Subcutaneous abdominal adipose tissue (tissue), 5 donors: ENCODE results near the gene GSN.

Experiments used
- H3K27ac ChIP-seq: one replicate; pipeline ENCODE4 v1.7.0; 2013; ENCODE audit warnings: low read depth, mild to moderate bottlenecking, inconsistent platforms, low read length, moderate library complexity
- H3K27me3 ChIP-seq, 5 donors: one replicate each; pipeline ENCODE4 v1.7.0; 2013; ENCODE audit warnings: low read length in 5 of 5, inconsistent platforms in 1 of 5; ENCODE audit not compliant: control insufficient read depth in 5 of 5, insufficient read depth in 4 of 5
- H3K36me3 ChIP-seq, 5 donors: one replicate each; pipeline ENCODE4 v1.7.0; 2013; ENCODE audit warnings: low read length in 5 of 5; ENCODE audit not compliant: control insufficient read depth in 5 of 5, insufficient read depth in 5 of 5
- H3K4me1 ChIP-seq, 5 donors: one replicate each; pipeline ENCODE4 v1.7.0; 2013; ENCODE audit warnings: low read length in 5 of 5, mild to moderate bottlenecking in 3 of 5, moderate library complexity in 1 of 5; ENCODE audit not compliant: control insufficient read depth in 5 of 5, insufficient read depth in 5 of 5
- H3K4me3 ChIP-seq, 5 donors: one replicate each; pipeline ENCODE4 v1.7.0; 2013; ENCODE audit warnings: low read length in 5 of 5, low read depth in 1 of 5
- H3K9ac ChIP-seq, 5 donors: one replicate each; pipeline ENCODE4 v1.7.0; 2013; ENCODE audit warnings: low read length in 5 of 5, mild to moderate bottlenecking in 4 of 5, moderate library complexity in 3 of 5
- H3K9me3 ChIP-seq, 5 donors: one replicate each; pipeline ENCODE4 v1.7.0; 2013; ENCODE audit warnings: low read length in 5 of 5; ENCODE audit not compliant: control insufficient read depth in 5 of 5
- donor health status: healthy.
- donor health status: healthy.
- donor health status: healthy.
- donor health status: healthy.
- donor health status: healthy.

The GSN gene

DNA sequence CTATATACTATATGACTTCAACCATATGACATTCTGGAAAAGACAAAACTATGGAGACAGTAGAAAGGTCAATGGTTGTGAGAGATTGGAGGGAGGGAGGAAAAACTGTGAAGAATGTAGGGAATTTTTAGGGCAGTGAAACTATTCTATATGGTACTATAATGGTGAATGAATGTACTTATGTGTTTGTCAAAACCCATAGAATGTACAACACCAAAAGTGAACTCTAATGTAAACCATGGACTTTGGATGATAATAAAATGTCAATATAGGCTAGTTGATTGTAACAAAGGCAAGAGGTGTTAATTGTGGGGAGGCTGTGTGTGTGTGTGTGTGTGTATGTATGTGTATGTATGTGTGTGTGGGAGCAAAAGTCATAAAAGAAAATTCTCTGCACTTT lies 112.9 kb downstream of the GSN start:
- Histone ChIP-seq H3K4me1 (no peaks in the 10 kb centered on the region), H3K9me3 (no peaks in the 10 kb centered on the region), H3K9ac (no peak overlapping the region), H3K36me3 (no peaks in the 10 kb centered on the region), H3K4me3 (no peak overlapping the region), H3K27me3 (no peaks in the 10 kb centered on the region), H3K27ac (no peak overlapping the region)
